RWPE2 (cell line): ENCODE measurements around the gene LBH.

Experiments used
- ATAC-seq: fragments of 200-7000 bp; cut with Tn5 transposase; 3 replicates; pipeline ENCODE4 v1.9.1; 2021; ENCODE audit warnings: low read depth
- DNase-seq: peaks from one replicate; pipeline ENCODE4 v3.0.0-alpha.2; 2020; ENCODE audit warnings: low spot score
- H3K27ac ChIP-seq: fragments of 450-650 bp; 2 replicates; pipeline ENCODE4 v1.5.1; 2017; ENCODE audit warnings: mild to moderate bottlenecking; ENCODE audit not compliant: poor library complexity, severe bottlenecking
- H3K27me3 ChIP-seq: fragments of 250-450 bp; sonication (Bioruptor Pico); 2 replicates; pipeline ENCODE4 v1.5.1; 2021; ENCODE audit warnings: mild to moderate bottlenecking, moderate library complexity; ENCODE audit not compliant: insufficient read depth, poor library complexity, severe bottlenecking
- H3K36me3 ChIP-seq: fragments of 250-450 bp; sonication (Bioruptor Pico); 2 replicates; pipeline ENCODE4 v1.5.1; 2020; ENCODE audit warnings: low read depth, mild to moderate bottlenecking, moderate library complexity
- H3K4me1 ChIP-seq: fragments of 250-450 bp; sonication (Bioruptor Pico); 2 replicates; pipeline ENCODE4 v1.5.1; 2021; ENCODE audit warnings: mild to moderate bottlenecking, moderate library complexity; ENCODE audit not compliant: insufficient read depth, poor library complexity, severe bottlenecking
- H3K4me3 ChIP-seq: fragments of 250-450 bp; sonication (Bioruptor Pico); 2 replicates; pipeline ENCODE4 v1.5.1; 2021; ENCODE audit warnings: mild to moderate bottlenecking, moderate library complexity; ENCODE audit not compliant: severe bottlenecking
- H3K9me3 ChIP-seq: fragments of 250-450 bp; sonication (Bioruptor Pico); 2 replicates; pipeline ENCODE4 v1.5.1; 2021; ENCODE audit warnings: mild to moderate bottlenecking, moderate library complexity; ENCODE audit not compliant: severe bottlenecking
- TF ChIP-seq, protein P1 (sequence below): fragments of 450-650 bp; IDR thresholded peaks from one replicate; pipeline ENCODE4 v1.5.1; 2017; ENCODE audit warnings: mild to moderate bottlenecking, moderate library complexity; ENCODE audit not compliant: poor library complexity, severe bottlenecking

The LBH gene

DNA sequence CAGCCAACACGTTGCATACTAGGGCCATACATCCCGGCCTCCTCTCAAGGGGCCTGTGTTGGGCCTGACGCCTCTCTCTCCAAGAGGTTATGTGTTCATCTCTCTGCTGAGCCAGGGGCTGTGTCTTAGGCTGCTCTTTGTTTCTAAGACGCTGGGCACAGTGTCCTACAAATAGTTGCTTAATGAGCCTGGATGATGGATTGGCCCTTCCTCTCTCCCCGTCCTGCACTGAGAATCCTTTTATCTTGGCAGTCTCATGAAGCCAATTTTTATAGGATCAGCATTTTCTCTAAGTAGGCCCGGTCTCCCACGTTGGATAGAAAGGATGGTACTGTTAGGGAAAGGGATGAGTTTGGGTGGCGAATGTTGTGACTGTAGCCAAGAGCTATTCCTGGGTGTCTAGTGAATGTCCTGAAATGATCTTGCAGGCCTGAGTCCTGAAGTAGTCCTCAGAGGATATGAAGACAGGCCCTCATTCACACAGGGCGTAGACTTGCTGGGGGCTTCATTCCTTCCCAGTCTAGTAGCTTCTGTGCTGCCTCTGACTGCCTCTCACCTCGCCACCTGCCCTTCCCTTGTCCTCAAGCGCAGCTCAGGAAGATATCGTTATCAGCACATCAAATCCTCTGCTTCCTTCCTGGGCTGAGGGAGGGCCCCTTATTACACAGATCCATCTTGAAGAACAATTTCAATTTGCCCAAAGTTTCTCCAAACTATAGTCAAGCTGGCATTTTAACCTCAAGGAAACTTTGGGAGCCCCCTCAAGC, 8.8 kb downstream of the LBH start:
- H3K36me3 ChIP-seq = no peaks in the 10 kb centered on the region
- H3K27me3 ChIP-seq = no peaks in the 10 kb centered on the region
- no peak for DNase-seq
- H3K4me1 ChIP-seq = no peaks in the 10 kb centered on the region
- no peaks in the 10 kb centered on the region for H3K9me3 ChIP-seq
- TF ChIP-seq, protein P1, sequence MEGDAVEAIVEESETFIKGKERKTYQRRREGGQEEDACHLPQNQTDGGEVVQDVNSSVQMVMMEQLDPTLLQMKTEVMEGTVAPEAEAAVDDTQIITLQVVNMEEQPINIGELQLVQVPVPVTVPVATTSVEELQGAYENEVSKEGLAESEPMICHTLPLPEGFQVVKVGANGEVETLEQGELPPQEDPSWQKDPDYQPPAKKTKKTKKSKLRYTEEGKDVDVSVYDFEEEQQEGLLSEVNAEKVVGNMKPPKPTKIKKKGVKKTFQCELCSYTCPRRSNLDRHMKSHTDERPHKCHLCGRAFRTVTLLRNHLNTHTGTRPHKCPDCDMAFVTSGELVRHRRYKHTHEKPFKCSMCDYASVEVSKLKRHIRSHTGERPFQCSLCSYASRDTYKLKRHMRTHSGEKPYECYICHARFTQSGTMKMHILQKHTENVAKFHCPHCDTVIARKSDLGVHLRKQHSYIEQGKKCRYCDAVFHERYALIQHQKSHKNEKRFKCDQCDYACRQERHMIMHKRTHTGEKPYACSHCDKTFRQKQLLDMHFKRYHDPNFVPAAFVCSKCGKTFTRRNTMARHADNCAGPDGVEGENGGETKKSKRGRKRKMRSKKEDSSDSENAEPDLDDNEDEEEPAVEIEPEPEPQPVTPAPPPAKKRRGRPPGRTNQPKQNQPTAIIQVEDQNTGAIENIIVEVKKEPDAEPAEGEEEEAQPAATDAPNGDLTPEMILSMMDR = no peak
- H3K27ac ChIP-seq = no peak overlapping the region
- H3K4me3 ChIP-seq = no peak overlapping the region
- no peak for ATAC-seq

DNA sequence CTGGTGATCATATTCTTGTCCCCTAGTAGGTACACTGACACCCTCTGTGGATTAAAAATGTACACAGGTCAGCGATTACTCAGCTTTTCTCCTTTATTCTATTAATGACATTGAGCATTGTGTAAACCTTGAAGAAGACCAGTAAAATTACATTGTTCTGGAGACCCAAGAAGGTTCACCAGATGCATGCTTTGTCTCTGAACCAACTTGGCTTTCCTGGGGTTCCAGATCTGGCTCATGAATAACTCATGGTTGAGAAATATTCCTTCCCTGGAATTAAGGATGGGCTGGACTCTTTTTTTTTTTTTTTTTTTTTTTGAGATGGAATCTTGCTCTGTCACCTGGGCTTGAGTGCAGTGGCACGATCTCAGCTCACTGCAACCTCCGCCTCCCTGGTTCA, 11.9 kb downstream of the LBH start:
- no peaks in the 10 kb centered on the region for H3K4me1 ChIP-seq
- no peak for ATAC-seq
- no peak overlapping the region for H3K4me3 ChIP-seq
- no peaks in the 10 kb centered on the region for H3K27me3 ChIP-seq
- H3K9me3 ChIP-seq = no peaks in the 10 kb centered on the region
- TF ChIP-seq, protein P1 = no peak
- no peak overlapping the region for H3K27ac ChIP-seq
- H3K36me3 ChIP-seq = no peaks in the 10 kb centered on the region
- no peak for DNase-seq

DNA sequence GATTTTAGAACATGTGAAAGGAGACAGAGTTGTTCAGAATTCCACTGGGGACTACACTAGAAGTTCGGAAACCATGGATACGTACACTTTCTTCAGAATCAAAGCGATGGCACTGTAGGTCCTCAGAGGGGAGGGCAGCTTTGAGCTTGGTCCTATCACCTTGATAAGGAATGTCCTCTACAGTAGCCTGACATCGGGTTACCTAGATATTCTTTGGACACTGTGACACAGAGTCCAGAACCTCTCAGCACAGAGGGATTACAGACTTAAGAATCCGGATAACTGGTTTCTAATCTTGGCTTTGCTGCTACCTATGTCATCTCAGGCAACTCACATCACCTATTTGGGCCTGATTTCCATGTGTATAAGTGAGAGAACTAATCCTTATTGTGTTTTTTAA, 14.0 kb downstream of the LBH start:
- TF ChIP-seq, protein P1 = no peak
- Histone ChIP-seq H3K4me1 (no peaks in the 10 kb centered on the region), H3K9me3 (no peaks in the 10 kb centered on the region)

DNA sequence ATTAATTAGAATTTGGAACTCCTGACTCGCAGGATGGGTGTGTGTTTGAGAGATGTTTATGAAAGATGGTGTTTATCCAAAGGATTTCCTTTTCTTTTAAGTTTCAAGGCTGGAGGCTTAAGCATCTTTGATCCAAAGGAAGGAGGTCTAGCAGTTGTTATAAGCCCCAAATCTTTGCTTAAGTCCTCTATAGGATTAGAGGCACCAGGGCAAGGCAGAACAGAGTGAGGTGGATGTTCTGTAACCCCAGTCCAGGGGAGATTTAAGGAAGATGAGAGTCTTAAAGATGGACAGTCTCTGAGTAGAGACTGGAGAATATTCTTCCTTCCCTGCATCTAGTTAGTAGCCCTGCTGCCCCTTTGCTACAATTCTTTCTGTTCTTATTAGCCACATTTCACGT, 17.5 kb downstream of the LBH start:
- DNase-seq (no peak), ATAC-seq (no peak)
- Histone ChIP-seq H3K9me3 (no peaks in the 10 kb centered on the region), H3K27ac (no peak overlapping the region), H3K27me3 (no peaks in the 10 kb centered on the region), H3K36me3 (no peaks in the 10 kb centered on the region), H3K4me1 (peaks cover 7% of the 10 kb centered on the region), H3K4me3 (no peak overlapping the region)
- TF ChIP-seq, protein P1 = no peak

More for the DNA sequence above, 14.0 kb downstream of the LBH start:
- no peak for DNase-seq
- H3K4me3 ChIP-seq = no peak overlapping the region
- H3K36me3 ChIP-seq = no peaks in the 10 kb centered on the region
- no peaks in the 10 kb centered on the region for H3K27me3 ChIP-seq
- no peak for ATAC-seq
- H3K27ac ChIP-seq = no peak overlapping the region

DNA sequence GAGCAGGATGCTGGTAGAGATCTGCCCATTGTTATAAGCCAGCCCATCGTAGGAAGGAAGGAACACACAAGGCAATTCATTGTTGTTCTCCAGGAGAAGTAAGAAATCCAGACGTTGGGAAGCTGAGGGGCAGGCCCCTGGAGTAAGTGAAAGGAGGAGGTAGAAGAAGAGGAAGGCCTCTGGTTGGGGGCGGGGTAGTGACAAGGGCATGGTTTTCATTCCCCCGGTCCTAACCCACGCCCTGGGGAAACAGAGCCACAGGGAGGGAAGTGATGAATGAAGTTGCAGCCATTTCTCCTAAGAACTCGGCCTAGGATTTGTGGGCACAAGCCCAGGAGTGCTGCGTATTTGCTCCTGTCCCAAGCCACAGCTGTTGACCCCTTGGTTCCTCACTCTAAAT, 18.0 kb downstream of the LBH start:
- DNase-seq (no peak), ATAC-seq (no peak)
- Histone ChIP-seq H3K36me3 (no peaks in the 10 kb centered on the region), H3K27ac (no peak overlapping the region), H3K9me3 (no peaks in the 10 kb centered on the region), H3K4me3 (no peak overlapping the region), H3K4me1 (peaks cover 7% of the 10 kb centered on the region), H3K27me3 (no peaks in the 10 kb centered on the region)
- TF ChIP-seq, protein P1 = no peak
